Calu3 (cell line): ENCODE data around the gene USH1G. TPM values are rescaled to one million over a fixed set of nuclear protein-coding genes. Genes with fewer than 3 reads are reported as not detected.

ENCODE experiments used
- BruUV-seq: library from RNA; stranded (reverse); fragments of 400-500 nt; replicated peaks from 2 replicates; lab custom pipeline; 2021; lab: Mats Ljungman, UMichigan
- CTCF ChIA-PET: fragments of 300-600 bp; sonication (Branson Sonifier 250); formaldehyde crosslinking; loops from one replicate; lab custom pipeline; 2022; ENCODE audit warnings: antibody characterized with exemption; lab: Charles Lee
- DNase-seq: peaks from one replicate; pipeline ENCODE4 v3.0.0; 2022
- H3K27ac Mint-ChIP-seq: one replicate; pipeline ENCODE4 v1.8.0; 2022; ENCODE audit warnings: mixed read lengths; ENCODE audit not compliant: unreplicated experiment
- H3K27me3 Mint-ChIP-seq: one replicate; pipeline ENCODE4 v1.8.0; 2022; ENCODE audit warnings: mixed read lengths; ENCODE audit not compliant: unreplicated experiment
- H3K36me3 Mint-ChIP-seq: one replicate; pipeline ENCODE4 v1.8.0; 2022; ENCODE audit warnings: mild to moderate bottlenecking, moderate library complexity, mixed read lengths; ENCODE audit not compliant: insufficient read depth, unreplicated experiment
- H3K4me1 Mint-ChIP-seq: one replicate; pipeline ENCODE4 v1.8.0; 2022; ENCODE audit warnings: mild to moderate bottlenecking, low read depth, mixed read lengths; ENCODE audit not compliant: unreplicated experiment
- H3K4me3 Mint-ChIP-seq: one replicate; pipeline ENCODE4 v1.8.0; 2022; ENCODE audit warnings: mild to moderate bottlenecking, low read depth, moderate library complexity, mixed read lengths; ENCODE audit not compliant: unreplicated experiment
- H3K9me3 Mint-ChIP-seq: one replicate; pipeline ENCODE4 v1.8.0; 2022; ENCODE audit warnings: low read depth, mixed read lengths; ENCODE audit not compliant: unreplicated experiment
- CTCF ChIP-seq: fragments of 200-600 bp; IDR thresholded peaks from one replicate; pipeline ENCODE4 v1.8.0; 2022; ENCODE audit warnings: antibody characterized with exemption; ENCODE audit not compliant: unreplicated experiment
- intact Hi-C: fragments of 100-400 bp; cut with micrococcal nuclease; formaldehyde crosslinking; loops from one replicate; pipeline ENCODE4 v1.10.0; 2022; ENCODE audit not compliant: unreplicated experiment
- total RNA-seq: library from RNA; stranded (reverse); gene quantifications from 2 replicates; pipeline ENCODE4 v1.2.3, GENCODE V29; 2022

The USH1G gene
- total RNA-seq, 1 experiment from 2014 or later, result not detected

GRCh38 chr17:74893936-74894671 lies 29.0 kb downstream of the USH1G start:
- intact Hi-C loops, result no loop called here
- CTCF ChIA-PET, result interaction anchor here (0.6 kb wide), 3 partner anchors 21 to 452 kb away, joined by 4 to 6 read pairs (median 5); no protein-coding TSS in a partner anchor
- Mint-ChIP-seq H3K27me3 (peaks cover 83% of the 10 kb centered on the region), H3K4me1 (no peaks in the 10 kb centered on the region), H3K9me3 (no peaks in the 10 kb centered on the region), H3K4me3 (peak overlapping the region; percentile 57), H3K27ac (no peak overlapping the region), H3K36me3 (no peaks in the 10 kb centered on the region)
- no TSS peak for BruUV-seq
- no peak for DNase-seq
- TF ChIP-seq CTCF, result no peak

GRCh38 chr17:74892974-74893911 lies 29.8 kb downstream of the USH1G start, which contains the start of gene FADS6:
TSS of gene FADS6 (minus strand) at chr17:74893633. CDS start at chr17:74893595, 38 bp downstream.
- DNase-seq, result no peak
- no peaks in the 10 kb centered on the region for H3K9me3 Mint-ChIP-seq
- CTCF ChIA-PET, result interaction anchor here (0.6 kb wide), 1 partner anchor 453 kb away, joined by 4 read pairs; no protein-coding TSS in a partner anchor
- H3K4me1 Mint-ChIP-seq, result no peaks in the 10 kb centered on the region
- no TSS peak for BruUV-seq
- H3K27ac Mint-ChIP-seq, result no peak within 1 kb of the TSS
- peaks cover 86% of the 10 kb centered on the region for H3K27me3 Mint-ChIP-seq
- intact Hi-C loops, result no loop called here
- no peak for TF ChIP-seq CTCF
- no peaks in the 10 kb centered on the region for H3K36me3 Mint-ChIP-seq
- H3K4me3 Mint-ChIP-seq, result peak within 1 kb of the TSS; percentile 57

- H3K4me3 Mint-ChIP-seq, result no peak overlapping the region
- H3K9me3 Mint-ChIP-seq, result no peaks in the 10 kb centered on the region
- BruUV-seq, result no TSS peak
- TF ChIP-seq CTCF, result no peak
- H3K27me3 Mint-ChIP-seq, result peaks cover 94% of the 10 kb centered on the region
- intact Hi-C loops, result no loop called here
- no peaks in the 10 kb centered on the region for H3K4me1 Mint-ChIP-seq
- no peak for DNase-seq
- CTCF ChIA-PET, result no interaction called here
- H3K27ac Mint-ChIP-seq, result no peak overlapping the region
- H3K36me3 Mint-ChIP-seq, result no peaks in the 10 kb centered on the region
Observed at GRCh38 chr17:74892013-74892841, 30.8 kb downstream of the USH1G start.

- H3K4me3 Mint-ChIP-seq, result no peak overlapping the region
- no peak for TF ChIP-seq CTCF
- no peaks in the 10 kb centered on the region for H3K9me3 Mint-ChIP-seq
- no peak for DNase-seq
- H3K4me1 Mint-ChIP-seq, result no peaks in the 10 kb centered on the region
- BruUV-seq, result no TSS peak
- CTCF ChIA-PET, result no interaction called here
- no peaks in the 10 kb centered on the region for H3K36me3 Mint-ChIP-seq
- intact Hi-C loops, result no loop called here
- H3K27me3 Mint-ChIP-seq, result peaks cover 94% of the 10 kb centered on the region
- no peak overlapping the region for H3K27ac Mint-ChIP-seq
Observed at GRCh38 chr17:74890554-74890953, 32.5 kb downstream of the USH1G start.
